Glutamatergic neuron (in vitro differentiated cells): ENCODE measurements around the gene CACTIN. TPM values are rescaled to one million over a fixed set of nuclear protein-coding genes. Genes with fewer than 3 reads are reported as not detected.
A peak's percentile ranks its signal among the peaks of the same experiment; 100 is the strongest.

Experiments used
- DNase-seq: peaks from one replicate; pipeline ENCODE4 v3.0.0; 2022
- H3K27ac Mint-ChIP-seq: one replicate; pipeline ENCODE4 v1.8.0; 2020; ENCODE audit warnings: mild to moderate bottlenecking, mixed read lengths, inconsistent platforms; ENCODE audit not compliant: unreplicated experiment
- H3K27me3 Mint-ChIP-seq: one replicate; pipeline ENCODE4 v1.8.0; 2020; ENCODE audit warnings: mild to moderate bottlenecking, moderate library complexity, mixed read lengths, inconsistent platforms; ENCODE audit not compliant: unreplicated experiment
- H3K36me3 Mint-ChIP-seq: one replicate; pipeline ENCODE4 v1.8.0; 2020; ENCODE audit warnings: mild to moderate bottlenecking, mixed read lengths, inconsistent platforms; ENCODE audit not compliant: unreplicated experiment
- H3K4me1 Mint-ChIP-seq: one replicate; pipeline ENCODE4 v1.8.0; 2020; ENCODE audit warnings: mild to moderate bottlenecking, low read depth, mixed read lengths, inconsistent platforms; ENCODE audit not compliant: unreplicated experiment
- H3K4me3 Mint-ChIP-seq: one replicate; pipeline ENCODE4 v1.8.0; 2020; ENCODE audit warnings: mild to moderate bottlenecking, mixed read lengths, inconsistent platforms; ENCODE audit not compliant: unreplicated experiment
- H3K9me3 Mint-ChIP-seq: one replicate; pipeline ENCODE4 v1.8.0; 2020; ENCODE audit warnings: mild to moderate bottlenecking, moderate library complexity, mixed read lengths, inconsistent platforms; ENCODE audit not compliant: unreplicated experiment
- total RNA-seq: library from RNA; stranded (reverse); fragmentation: NEBNext Ultra II Directional; extraction: Animal tissue kit (Norgen Biotek cat#: 25700); gene quantifications from one replicate; pipeline ENCODE4 v1.2.1, GENCODE V29; 2021; ENCODE audit not compliant: unreplicated experiment
- TF ChIP-seq, protein P1 (sequence below): fragments of 200-600 bp; sonication (generic); IDR thresholded peaks from one replicate; pipeline ENCODE4 v1.5.0; 2021; ENCODE audit not compliant: partially characterized antibody, unreplicated experiment

CACTIN gene
- total RNA-seq, 1 donor from 2014 or later, result 29.7 TPM

DNA sequence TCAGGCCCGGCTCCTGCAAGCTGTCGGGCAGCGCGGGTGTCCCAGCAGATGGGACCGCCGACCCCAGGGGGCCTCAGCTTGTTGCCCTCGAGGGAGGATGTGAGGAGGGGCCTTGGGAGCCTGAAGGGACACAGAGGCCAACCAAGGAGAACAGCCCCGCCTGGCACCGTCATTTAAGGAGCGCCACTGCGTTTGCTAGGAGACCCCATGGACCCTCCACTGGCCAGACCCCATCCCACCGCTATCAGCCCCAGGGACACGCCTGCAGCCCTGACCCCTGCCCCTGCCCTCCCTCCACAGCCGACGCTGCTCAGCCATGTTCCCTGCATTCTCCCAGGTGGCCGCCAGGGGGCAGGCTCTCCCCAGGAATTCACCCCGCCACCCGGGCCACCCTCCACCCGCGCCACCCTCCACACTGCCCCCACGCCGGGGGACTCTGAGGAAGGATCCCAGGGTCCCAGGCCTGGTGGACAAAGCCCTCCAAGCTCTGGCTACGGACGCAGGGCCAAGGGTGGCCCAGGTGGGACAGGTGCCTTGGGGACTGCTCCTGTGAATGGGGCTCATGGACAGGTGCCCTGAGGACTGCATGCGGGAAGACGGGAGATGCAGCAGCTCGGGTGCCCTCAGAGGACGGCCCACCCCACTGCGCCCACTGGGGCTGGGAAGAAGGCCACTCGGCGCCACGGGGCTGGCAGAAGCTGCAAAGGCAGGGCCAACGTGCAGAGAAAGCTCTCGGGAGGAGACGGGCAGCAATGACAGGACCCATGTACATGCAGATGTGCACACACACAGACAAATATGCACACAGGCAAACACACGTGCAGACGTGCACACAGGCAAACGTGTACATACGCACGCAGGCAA lies 39.3 kb upstream of the CACTIN start:
- peak overlapping the region; percentile 44 for H3K4me3 Mint-ChIP-seq

DNA sequence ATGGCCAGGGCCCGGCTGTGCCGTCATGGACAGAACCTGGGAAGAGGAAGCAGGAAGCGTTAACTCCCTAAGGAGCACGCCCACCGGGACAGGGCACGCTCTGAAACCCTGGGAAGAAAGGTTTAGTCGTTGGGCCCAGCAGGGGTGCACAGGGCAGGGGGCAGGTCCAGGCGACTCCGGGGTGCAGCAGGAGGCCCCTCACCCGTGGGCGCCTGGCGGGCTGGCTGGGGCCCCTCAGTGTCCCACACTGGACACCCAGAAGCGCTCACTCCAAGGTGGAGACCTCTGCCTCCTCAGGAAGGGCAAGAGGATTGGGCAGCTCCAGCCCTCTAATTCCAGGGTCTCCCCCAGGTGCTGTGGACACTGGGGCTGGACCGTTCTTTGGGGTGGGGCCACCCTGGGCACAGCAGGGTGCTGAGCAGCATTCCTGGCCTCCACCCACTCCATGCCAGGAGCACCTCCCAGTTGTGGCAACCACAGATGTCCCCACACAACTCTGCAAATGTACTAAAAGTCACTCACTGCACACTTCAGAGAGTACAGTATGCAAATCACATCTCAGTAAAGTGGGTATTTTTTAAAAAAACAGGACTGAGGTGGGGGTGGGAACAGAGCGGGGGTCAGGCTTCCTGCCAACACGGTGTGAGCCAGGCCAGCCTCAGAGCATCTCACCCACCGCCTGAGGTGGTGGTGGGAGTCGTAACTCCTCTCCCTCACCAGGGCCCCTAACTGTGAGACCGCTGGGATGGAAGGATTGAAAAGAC lies 38.5 kb upstream of the CACTIN start:
- H3K9me3 Mint-ChIP-seq, result peaks cover 13% of the 10 kb centered on the region
- no peak overlapping the region for H3K27ac Mint-ChIP-seq
- peaks cover 15% of the 10 kb centered on the region for H3K4me1 Mint-ChIP-seq
- peaks cover 20% of the 10 kb centered on the region for H3K27me3 Mint-ChIP-seq
- peaks cover 7% of the 10 kb centered on the region for H3K36me3 Mint-ChIP-seq
- no peak for DNase-seq
- TF ChIP-seq, protein P1, sequence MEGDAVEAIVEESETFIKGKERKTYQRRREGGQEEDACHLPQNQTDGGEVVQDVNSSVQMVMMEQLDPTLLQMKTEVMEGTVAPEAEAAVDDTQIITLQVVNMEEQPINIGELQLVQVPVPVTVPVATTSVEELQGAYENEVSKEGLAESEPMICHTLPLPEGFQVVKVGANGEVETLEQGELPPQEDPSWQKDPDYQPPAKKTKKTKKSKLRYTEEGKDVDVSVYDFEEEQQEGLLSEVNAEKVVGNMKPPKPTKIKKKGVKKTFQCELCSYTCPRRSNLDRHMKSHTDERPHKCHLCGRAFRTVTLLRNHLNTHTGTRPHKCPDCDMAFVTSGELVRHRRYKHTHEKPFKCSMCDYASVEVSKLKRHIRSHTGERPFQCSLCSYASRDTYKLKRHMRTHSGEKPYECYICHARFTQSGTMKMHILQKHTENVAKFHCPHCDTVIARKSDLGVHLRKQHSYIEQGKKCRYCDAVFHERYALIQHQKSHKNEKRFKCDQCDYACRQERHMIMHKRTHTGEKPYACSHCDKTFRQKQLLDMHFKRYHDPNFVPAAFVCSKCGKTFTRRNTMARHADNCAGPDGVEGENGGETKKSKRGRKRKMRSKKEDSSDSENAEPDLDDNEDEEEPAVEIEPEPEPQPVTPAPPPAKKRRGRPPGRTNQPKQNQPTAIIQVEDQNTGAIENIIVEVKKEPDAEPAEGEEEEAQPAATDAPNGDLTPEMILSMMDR, result no peak
- no peak overlapping the region for H3K4me3 Mint-ChIP-seq

More for the DNA sequence above, 39.3 kb upstream of the CACTIN start:
- Mint-ChIP-seq H3K4me1 (peaks cover 16% of the 10 kb centered on the region), H3K36me3 (peaks cover 4% of the 10 kb centered on the region), H3K9me3 (peaks cover 10% of the 10 kb centered on the region), H3K27ac (peak overlapping the region; percentile 90), H3K27me3 (peaks cover 20% of the 10 kb centered on the region)
- TF ChIP-seq, protein P1, result peak; percentile 98
- DNase-seq, result peak; percentile 86

DNA sequence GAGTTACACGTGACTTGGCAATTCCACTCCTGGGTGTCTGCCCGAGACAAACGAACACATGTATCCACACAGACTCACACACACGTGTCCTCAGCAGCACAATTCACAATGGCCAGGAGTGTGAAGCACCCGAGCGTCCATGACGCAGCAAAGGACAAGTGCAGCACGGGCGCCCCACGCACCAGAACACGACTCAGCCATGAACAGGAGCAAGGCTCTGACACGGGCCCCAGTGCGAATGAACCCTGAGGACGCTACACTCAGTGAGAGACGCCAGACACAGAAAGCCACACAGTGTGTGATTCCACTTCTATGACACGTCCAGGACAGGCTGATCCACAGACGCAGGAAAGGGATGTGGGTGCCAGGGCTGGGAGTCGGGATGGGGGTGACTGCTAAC lies 37.2 kb upstream of the CACTIN start:
- Mint-ChIP-seq H3K4me3 (no peak overlapping the region), H3K9me3 (peaks cover 16% of the 10 kb centered on the region), H3K27me3 (peaks cover 20% of the 10 kb centered on the region), H3K27ac (peak overlapping the region; percentile 11), H3K4me1 (peaks cover 19% of the 10 kb centered on the region), H3K36me3 (peaks cover 7% of the 10 kb centered on the region)
- TF ChIP-seq, protein P1, result no peak
- no peak for DNase-seq

DNA sequence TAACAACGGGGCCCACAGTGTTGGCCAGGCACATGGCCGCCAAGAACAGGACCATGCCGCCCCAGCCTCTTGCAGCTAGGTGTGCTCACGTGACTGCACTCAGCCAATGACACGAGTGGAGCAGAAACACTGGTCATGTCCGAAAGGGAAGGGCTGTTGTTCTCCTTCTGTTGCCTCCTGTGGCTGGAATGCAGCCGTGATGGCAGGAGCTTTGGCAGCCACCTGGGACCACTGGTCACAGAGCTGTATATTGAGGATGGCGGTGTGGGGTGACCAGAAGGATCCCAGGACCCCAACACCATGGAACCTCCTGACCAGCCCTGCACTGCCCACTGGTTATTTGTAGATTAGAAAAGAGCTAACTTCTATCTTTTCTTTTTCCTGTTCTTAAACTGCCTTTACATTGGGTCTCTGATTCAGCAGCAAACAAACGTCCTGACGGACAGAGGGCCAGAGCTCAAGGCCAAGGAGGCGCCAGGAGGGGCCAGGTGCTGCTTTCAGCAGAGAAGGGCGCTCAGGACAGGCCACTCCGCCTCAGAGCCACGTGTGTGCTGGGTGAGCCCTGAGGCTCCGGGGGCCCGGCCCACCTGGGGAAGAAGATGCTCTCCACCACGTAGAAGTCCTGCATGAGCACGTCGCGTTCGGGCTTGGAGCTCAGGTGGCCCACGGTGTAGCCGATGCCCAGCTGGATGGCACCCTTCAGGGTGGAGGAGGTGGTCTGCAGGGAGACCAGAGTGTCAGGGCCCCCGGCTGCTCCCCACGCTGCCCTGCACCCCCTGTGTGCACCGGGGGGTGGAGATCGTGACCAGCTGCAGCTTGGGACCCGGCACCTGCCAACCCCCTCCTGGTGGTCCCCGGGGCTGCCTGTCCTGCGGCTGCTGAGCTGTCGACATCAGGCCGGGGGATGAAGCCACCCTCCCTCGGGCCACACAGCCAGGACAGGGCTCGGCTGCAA lies 35.0 kb upstream of the CACTIN start:
- DNase-seq, result no peak
- Mint-ChIP-seq H3K4me1 (peaks cover 20% of the 10 kb centered on the region), H3K27ac (no peak overlapping the region), H3K36me3 (peaks cover 7% of the 10 kb centered on the region), H3K27me3 (peaks cover 18% of the 10 kb centered on the region), H3K9me3 (peaks cover 23% of the 10 kb centered on the region), H3K4me3 (no peak overlapping the region)
- TF ChIP-seq, protein P1, result no peak
